OCI-LY7 (cell line): Measurements from ENCODE around the gene IL10RB. TPM values are rescaled to one million over a fixed set of nuclear protein-coding genes. Genes with fewer than 3 reads are reported as not detected.
A peak's percentile ranks its signal among the peaks of the same experiment; 100 is the strongest.

Source experiments
- BruUV-seq: library from RNA; stranded (reverse); fragments of 400-500 nt; replicated peaks from 2 replicates; lab custom pipeline; 2021; lab: Mats Ljungman, UMichigan
- CTCF ChIA-PET: fragments of 300-600 bp; sonication (Branson Sonifier 250); formaldehyde crosslinking; loops from one replicate; lab custom pipeline; 2022; ENCODE audit warnings: antibody characterized with exemption; ENCODE audit not compliant: unreplicated experiment; lab: Charles Lee
- POLR2A ChIA-PET: fragments of 300-600 bp; sonication (Branson Sonifier 250); formaldehyde crosslinking; loops from one replicate; lab custom pipeline; 2022; ENCODE audit warnings: antibody characterized with exemption; lab: Charles Lee
- DNase-seq: peaks from one replicate; pipeline ENCODE4 v3.0.0-alpha.2; 2015; ENCODE audit warnings: low spot score
- H2AFZ ChIP-seq: fragments of 200-600 bp; sonication (generic), shearing (Covaris generic); 2 replicates; pipeline ENCODE4 v1.6.1; 2014; ENCODE audit warnings: mild to moderate bottlenecking, antibody characterized with exemption, low read length, moderate library complexity
- H3K27ac ChIP-seq: fragments of 200-600 bp; sonication (generic); 2 replicates; pipeline ENCODE4 v1.5.1; 2014; ENCODE audit warnings: mixed run types, low read depth, mild to moderate bottlenecking, moderate library complexity, low read length, inconsistent platforms; ENCODE audit not compliant: poor library complexity, severe bottlenecking
- H3K36me3 ChIP-seq: fragments of 200-600 bp; sonication (generic); 2 replicates; pipeline ENCODE4 v1.6.1; 2014; ENCODE audit warnings: mild to moderate bottlenecking, antibody characterized with exemption, low read length, moderate library complexity, mixed read lengths; ENCODE audit not compliant: insufficient read depth
- H3K4me1 ChIP-seq: fragments of 200-600 bp; sonication (generic); 2 replicates; pipeline ENCODE4 v1.5.1; 2014; ENCODE audit warnings: mild to moderate bottlenecking, low read length; ENCODE audit not compliant: insufficient read depth, poor library complexity, severe bottlenecking
- H3K4me2 ChIP-seq: fragments of 200-600 bp; sonication (generic); 2 replicates; pipeline ENCODE4 v1.6.1; 2014; ENCODE audit warnings: mild to moderate bottlenecking, low read length
- H3K4me3 ChIP-seq: fragments of 200-600 bp; sonication (generic); 2 replicates; pipeline ENCODE4 v1.5.1; 2014; ENCODE audit warnings: mild to moderate bottlenecking, low read depth, low read length; ENCODE audit not compliant: poor library complexity, severe bottlenecking
- H3K79me2 ChIP-seq: fragments of 200-600 bp; sonication (generic); 2 replicates; pipeline ENCODE4 v1.6.1; 2016; ENCODE audit warnings: low read depth, mild to moderate bottlenecking, low read length, moderate library complexity, mixed read lengths; ENCODE audit not compliant: insufficient read depth
- H3K9me2 ChIP-seq: fragments of 200-600 bp; sonication (generic); 2 replicates; pipeline ENCODE4 v1.6.1; 2016; ENCODE audit warnings: mild to moderate bottlenecking, low read length, mixed read lengths; ENCODE audit not compliant: insufficient read depth
- H3K9me3 ChIP-seq: fragments of 200-600 bp; sonication (generic); 2 replicates; pipeline ENCODE4 v1.6.1; 2014; ENCODE audit warnings: mild to moderate bottlenecking, mixed run types, low read length, mixed read lengths
- H4K20me1 ChIP-seq: fragments of 200-600 bp; sonication (generic); 2 replicates; pipeline ENCODE4 v1.6.1; 2014; ENCODE audit warnings: mild to moderate bottlenecking, antibody characterized with exemption, low read length, moderate library complexity, mixed read lengths; ENCODE audit not compliant: insufficient read depth
- EZH2phosphoT487 ChIP-seq: fragments of 200-600 bp; sonication (generic); IDR thresholded peaks from 2 replicates; pipeline ENCODE4 v1.6.1; 2018; ENCODE audit warnings: low read depth, borderline replicate concordance, mild to moderate bottlenecking, mixed run types, antibody characterized with exemption, low read length, moderate library complexity, mixed read lengths
- intact Hi-C: fragments of 100-400 bp; cut with micrococcal nuclease; formaldehyde crosslinking; loops from one replicate; pipeline ENCODE4 v1.10.0; 2022; ENCODE audit not compliant: unreplicated experiment
- total RNA-seq, 2 experiments: library from RNA; depleted of rRNA in 1 of 2; stranded (reverse); fragments of >200 nt in 1 of 2; shearing (Covaris generic) in 1 of 2; gene quantifications; 2 replicates each; pipeline ENCODE4 v1.2.3, GENCODE V29; 2014 to 2022
- TF ChIP-seq, protein P1 (sequence below): fragments of 200-600 bp; sonication (generic); conservative IDR thresholded peaks from 2 replicates; pipeline ENCODE4 v1.5.1; 2014; ENCODE audit warnings: mild to moderate bottlenecking, antibody characterized with exemption, low read length, moderate library complexity, mixed read lengths

The IL10RB gene
- total RNA-seq, 2 experiments from 2014 or later = 48.0 to 48.3 TPM

- CTCF ChIA-PET = interaction anchor here (1.4 kb wide), 1 partner anchor 9 kb away, joined by 4 read pairs; the partner anchor contains the start of gene IFNAR1
- POLR2A ChIA-PET = interaction anchor here (0.6 to 1.0 kb wide), 5 partner anchors 9 to 1583 kb away, joined by 3 to 6 read pairs (median 3); partner anchors contain the start of gene IFNAR1
- BruUV-seq = no TSS peak
These were observed 50.0 kb downstream of the IL10RB start for GRCh38 chr21:33315946-33316710.

GRCh38 chr21:33317145-33317544, 51.0 kb downstream of the IL10RB start:
- Histone ChIP-seq H3K9me2 (no peaks in the 10 kb centered on the region), H2AFZ (no peak overlapping the region), H3K4me1 (peaks cover 39% of the 10 kb centered on the region), H3K9me3 (peaks cover 33% of the 10 kb centered on the region; the same call in 1 of the 2 replicates), H4K20me1 (no peaks in the 10 kb centered on the region), H3K4me3 (no peak overlapping the region), H3K79me2 (no peaks in the 10 kb centered on the region), H3K27ac (no peak overlapping the region), H3K4me2 (no peak overlapping the region), H3K36me3 (peaks cover 24% of the 10 kb centered on the region)
- CTCF ChIA-PET = interaction anchor here (1.4 kb wide), 1 partner anchor 8 kb away, joined by 4 read pairs; the partner anchor contains the start of gene IFNAR1
- intact Hi-C loops = no loop called here
- DNase-seq = no peak
- POLR2A ChIA-PET = interaction anchor here (0.6 to 1.0 kb wide), 4 partner anchors 8 to 85 kb away, joined by 3 to 6 read pairs (median 3); partner anchors contain the start of gene IFNAR1
- BruUV-seq = no TSS peak
- TF ChIP-seq, protein P1, sequence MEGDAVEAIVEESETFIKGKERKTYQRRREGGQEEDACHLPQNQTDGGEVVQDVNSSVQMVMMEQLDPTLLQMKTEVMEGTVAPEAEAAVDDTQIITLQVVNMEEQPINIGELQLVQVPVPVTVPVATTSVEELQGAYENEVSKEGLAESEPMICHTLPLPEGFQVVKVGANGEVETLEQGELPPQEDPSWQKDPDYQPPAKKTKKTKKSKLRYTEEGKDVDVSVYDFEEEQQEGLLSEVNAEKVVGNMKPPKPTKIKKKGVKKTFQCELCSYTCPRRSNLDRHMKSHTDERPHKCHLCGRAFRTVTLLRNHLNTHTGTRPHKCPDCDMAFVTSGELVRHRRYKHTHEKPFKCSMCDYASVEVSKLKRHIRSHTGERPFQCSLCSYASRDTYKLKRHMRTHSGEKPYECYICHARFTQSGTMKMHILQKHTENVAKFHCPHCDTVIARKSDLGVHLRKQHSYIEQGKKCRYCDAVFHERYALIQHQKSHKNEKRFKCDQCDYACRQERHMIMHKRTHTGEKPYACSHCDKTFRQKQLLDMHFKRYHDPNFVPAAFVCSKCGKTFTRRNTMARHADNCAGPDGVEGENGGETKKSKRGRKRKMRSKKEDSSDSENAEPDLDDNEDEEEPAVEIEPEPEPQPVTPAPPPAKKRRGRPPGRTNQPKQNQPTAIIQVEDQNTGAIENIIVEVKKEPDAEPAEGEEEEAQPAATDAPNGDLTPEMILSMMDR = no peak
- TF ChIP-seq EZH2phosphoT487 = no peak

More at GRCh38 chr21:33315946-33316710, 50.0 kb downstream of the IL10RB start:
- Histone ChIP-seq H4K20me1 (no peaks in the 10 kb centered on the region), H2AFZ (peak overlapping the region; percentile 1; the same call in 1 of the 2 replicates), H3K4me3 (no peak overlapping the region), H3K4me1 (peaks cover 49% of the 10 kb centered on the region), H3K4me2 (no peak overlapping the region), H3K9me3 (peaks cover 43% of the 10 kb centered on the region), H3K79me2 (no peaks in the 10 kb centered on the region), H3K9me2 (no peaks in the 10 kb centered on the region), H3K27ac (no peak overlapping the region), H3K36me3 (peaks cover 32% of the 10 kb centered on the region)
- DNase-seq = no peak
- intact Hi-C loops = no loop called here
- TF ChIP-seq EZH2phosphoT487 = no peak
- TF ChIP-seq, protein P1 = no peak
